Measurements from ENCODE around the gene HMSD.
"Not testable (repeated sequence)": the region's sequence is repeated elsewhere in the genome, so short reads cannot be mapped to it uniquely, and the experiment has no call there.

The HMSD gene, protein sequence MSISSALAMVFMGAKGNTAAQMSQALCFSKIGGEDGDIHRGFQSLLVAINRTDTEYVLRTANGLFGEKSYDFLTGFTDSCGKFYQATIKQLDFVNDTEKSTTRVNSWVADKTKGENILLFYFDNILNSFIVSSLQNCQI

DNA sequence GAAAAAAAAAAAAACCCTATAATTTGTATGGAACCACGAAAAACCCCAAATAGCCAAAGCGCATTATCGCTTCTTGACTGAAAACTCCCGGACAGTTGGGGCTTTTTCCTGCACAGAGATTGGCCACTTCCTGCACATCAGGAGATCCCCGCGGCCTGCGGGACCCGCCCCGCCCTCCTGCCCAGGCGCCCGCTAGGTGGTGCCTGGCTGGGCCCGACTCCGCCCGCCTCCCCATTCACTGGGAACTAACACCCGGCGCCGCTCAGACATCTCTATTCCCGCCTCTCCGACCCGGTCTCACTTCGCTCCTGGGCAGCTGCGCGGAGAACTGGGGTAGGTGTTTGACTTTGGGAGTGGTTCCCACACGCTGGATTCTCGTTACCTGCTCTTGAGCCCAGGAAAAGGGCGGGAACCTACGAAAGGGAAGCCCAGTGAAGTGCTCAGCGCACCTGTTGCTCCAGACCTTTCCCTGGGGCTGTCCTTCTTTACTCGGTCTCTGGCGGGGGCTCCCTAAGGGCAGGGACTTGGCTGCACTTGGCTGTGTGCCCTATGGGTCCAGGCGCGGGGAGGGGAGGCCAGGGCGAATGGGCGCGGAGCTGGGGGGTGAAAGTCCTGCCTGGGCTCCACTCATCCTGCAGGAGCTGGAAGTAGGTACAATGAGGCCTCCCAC lies at the start of gene HMSD:
Gene HMSD, plus strand, starts transcription at position 234 of the 670 bp plus-strand sequence. CDS start 4,155 bp downstream, outside the sequence.
- peak; percentile 90 for DNase-seq

- DNase-seq, result no peak
Observed at GRCh38 chr18:63903851-63904570, 45.1 kb upstream of the HMSD start.

GRCh38 chr18:63904694-63905093 lies 44.4 kb upstream of the HMSD start:
- DNase-seq, result no peak

DNA sequence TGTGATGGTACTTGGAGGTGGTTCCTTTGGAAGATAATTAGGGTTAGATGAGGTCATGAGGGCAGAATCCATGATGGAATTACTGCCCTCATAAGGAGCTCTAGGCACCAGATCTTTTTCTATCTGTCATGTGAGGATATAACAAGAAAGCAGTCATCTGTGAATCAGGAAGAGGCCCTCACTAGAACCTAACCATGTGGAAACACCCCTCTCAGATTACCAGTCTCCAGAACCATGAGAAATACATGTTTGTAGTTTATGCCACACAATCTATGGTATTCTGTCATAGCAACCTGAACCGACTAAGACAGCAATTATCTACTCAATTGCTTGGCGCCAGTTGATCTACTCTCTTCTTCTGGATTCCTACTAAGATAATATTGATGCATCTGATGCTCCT lies 43.7 kb upstream of the HMSD start:
- no peak for DNase-seq

- DNase-seq, result no peak
Observed at GRCh38 chr18:63906056-63906455, 43.0 kb upstream of the HMSD start.

DNA sequence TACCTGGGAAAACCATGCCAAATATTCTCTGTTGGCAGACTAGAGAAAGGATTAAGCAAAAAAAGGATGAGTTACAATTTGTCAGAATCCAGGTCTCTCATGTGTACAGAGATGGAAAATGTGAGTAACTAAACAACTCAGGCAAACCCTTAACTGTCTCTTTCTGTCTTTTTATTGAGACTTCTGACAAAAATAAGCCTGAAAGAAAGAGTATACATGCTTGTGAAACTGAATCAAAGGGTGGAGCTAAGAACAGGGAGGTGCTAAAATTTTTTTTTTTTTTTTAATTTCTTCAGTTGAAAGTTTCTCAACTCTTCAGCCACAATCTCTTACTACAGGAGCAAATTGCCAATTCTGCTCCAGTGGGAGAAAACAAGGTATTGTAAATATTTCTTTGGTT lies 41.4 kb upstream of the HMSD start, which contains the start of gene SERPINB10:
Gene SERPINB10, plus strand, starts transcription at position 295 of the 400 bp plus-strand sequence. CDS start 7,553 bp downstream, outside the sequence.
- DNase-seq, result no peak

DNA sequence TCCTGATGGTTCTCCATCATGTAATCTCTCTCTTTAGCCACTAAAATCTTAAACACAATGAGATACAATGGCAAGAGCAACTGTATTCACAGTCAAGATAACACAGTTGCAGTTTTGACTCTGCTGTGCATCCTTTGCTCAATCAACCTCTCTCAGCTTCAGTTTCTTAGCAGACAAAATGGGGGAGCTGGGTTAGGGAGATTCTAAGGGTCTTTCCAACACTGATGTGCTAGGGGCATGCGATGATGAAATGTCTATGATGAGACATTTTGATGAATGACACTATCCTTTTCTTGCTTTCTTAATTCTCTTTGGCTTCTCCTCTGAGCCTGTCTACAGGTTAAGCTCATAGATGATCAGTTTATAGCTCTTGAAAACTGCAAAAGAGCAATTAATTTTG lies 40.2 kb upstream of the HMSD start:
- no peak for DNase-seq

- no peak for DNase-seq
Observed at GRCh38 chr18:63909870-63910269, 39.2 kb upstream of the HMSD start.

GRCh38 chr18:63917817-63918216 lies 31.3 kb upstream of the HMSD start:
- DNase-seq, result no peak

DNA sequence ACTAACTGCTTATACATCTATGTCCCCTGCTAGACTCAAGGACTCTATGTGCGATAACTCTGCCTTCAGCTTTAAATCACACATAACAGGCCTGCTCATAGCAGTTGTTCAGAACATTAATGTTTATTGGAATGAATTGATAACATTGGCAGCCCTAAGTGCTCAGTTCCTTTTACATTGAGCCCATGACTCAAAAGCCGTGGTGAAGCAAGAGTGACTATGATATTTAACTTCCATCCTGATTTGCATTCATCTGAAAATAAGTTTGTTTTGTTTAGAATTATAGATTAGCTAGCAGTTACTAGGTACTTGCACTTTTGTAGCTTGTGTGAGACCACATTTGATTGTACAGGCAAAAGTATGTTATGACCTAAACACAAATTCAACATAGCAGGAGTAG lies 27.1 kb upstream of the HMSD start:
- no peak for DNase-seq

- DNase-seq, result no peak
Observed at GRCh38 chr18:63924551-63924950, 24.6 kb upstream of the HMSD start.

- DNase-seq, result no peak
Observed at GRCh38 chr18:63928331-63928730, 20.8 kb upstream of the HMSD start.

- DNase-seq, result not testable (repeated sequence)
Observed at GRCh38 chr18:63929369-63929768, 19.7 kb upstream of the HMSD start.

- no peak for DNase-seq
Observed at GRCh38 chr18:63930773-63931354, 18.2 kb upstream of the HMSD start.

DNA sequence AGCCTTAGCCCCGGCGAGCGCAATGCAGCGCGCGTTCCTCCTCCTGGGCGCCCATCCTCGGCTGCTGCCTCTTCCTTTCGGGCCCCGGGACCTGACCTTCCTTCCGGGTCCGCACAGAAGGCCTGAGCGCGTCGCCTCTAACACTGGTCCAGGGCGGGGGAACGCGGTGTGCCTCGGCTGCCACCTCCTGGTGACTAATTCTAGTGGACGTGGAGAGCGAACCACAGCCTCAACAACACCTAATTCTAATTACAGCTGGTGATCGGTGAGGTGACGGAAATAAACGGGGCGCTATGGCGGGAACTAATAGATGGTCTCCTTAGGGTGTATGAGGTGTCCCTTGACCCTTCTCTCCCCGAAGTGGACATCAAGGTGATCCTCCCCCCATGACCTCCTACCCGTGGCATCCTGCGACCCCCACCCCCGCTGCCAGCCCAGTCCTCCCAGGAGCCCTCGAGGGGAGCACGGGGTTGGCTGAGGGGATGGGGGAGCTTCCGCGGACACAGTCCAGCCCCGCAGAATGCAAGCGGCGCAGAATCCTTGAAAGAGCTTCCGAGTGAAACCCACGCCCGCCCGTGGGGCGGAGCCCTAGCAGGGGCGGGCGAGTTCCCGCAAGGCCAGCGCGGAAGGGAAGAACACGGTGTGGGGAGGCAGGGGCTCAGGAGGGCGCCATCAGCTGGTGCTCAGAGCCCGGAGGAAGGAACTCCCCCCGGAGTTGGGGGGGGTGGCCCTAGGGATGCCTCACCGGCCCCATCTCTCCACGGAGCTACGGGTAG lies 12.8 kb upstream of the HMSD start:
- DNase-seq, result peak; percentile 63

DNA sequence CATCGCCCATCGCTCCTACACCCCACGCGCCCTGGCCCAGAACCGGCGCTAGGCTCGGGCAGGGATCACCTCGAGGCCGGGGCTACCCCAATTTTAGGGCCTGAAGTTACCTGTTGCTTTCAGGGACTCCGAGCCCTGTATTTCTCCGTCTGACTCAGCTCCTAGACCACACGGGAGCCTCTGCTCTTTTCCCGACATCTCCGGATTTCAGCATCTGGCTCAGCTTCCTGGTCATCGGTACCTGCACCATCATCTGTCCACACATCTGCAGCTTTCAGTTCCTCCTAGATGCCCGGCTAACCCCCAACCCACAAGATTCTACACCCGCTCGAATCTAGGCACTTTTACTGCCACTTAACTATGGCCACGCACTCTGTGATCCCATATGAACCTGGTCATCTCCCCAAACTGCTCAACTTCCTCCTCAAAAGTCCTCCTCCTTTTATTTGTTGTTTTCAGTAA lies 12.1 kb upstream of the HMSD start:
- DNase-seq, result no peak

DNA sequence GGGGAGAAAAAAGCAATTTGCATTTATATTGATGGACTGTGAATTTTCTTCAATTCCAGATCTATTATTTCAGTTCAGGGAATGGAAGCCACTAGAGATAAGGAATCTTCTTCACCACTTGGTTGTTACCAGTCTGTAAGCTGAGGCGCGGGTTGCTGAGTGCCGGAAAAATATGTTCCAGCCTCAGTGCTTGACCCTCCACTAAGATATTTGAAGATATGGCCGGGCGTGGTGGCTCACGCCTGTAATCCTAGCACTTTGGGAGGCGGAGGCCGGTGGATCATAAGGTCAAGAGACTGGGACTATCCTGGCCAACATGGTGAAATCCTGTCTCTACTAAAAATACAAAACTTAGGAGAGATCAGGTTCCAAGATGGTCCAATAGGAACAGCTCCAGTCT lies 9.1 kb upstream of the HMSD start:
- DNase-seq, result no peak

- DNase-seq, result not testable (repeated sequence)
Observed at GRCh38 chr18:63940543-63941050, 8.5 kb upstream of the HMSD start.

GRCh38 chr18:63947051-63947790 lies 1.9 kb upstream of the HMSD start:
- DNase-seq, result no peak

DNA sequence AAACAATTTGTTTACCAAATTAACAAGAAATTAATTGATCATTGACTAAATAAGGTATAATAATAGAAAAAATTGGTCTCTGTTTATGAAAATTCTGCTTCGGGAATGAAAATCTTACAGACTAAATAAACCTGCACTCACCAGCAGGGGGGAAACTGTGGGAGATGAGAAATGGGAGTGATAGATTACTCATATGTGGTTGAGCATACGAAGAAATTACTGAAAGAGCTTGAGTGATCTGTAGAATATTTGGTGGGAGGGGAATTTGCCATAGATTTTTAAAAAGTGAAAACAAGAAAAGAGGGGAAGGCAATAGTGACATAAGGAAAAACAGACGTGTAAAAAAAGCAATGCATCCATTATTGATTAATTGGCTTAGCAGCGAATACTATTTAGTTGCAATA lies 2.2 kb downstream of the HMSD start:
- no peak for DNase-seq

DNA sequence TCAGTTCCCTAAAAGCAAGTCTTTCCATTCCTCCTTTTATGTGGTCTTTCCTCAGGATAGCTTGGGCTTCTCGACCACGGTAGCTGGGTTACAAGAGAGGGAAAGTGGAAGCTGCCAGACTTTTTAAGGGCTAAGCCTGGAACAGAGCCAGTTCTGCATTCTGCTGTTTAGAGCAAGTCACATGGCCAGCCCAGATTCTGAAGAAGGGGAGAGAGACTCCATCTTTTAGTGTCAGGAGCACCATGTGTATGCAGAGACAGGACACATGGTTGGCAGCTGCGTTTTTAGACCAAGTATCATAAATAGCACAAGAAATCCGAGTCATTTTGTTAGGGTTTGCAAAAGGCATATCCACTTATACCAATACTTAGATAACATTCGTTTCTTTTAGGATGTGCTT lies 4.7 kb downstream of the HMSD start:
- no peak for DNase-seq

DNA sequence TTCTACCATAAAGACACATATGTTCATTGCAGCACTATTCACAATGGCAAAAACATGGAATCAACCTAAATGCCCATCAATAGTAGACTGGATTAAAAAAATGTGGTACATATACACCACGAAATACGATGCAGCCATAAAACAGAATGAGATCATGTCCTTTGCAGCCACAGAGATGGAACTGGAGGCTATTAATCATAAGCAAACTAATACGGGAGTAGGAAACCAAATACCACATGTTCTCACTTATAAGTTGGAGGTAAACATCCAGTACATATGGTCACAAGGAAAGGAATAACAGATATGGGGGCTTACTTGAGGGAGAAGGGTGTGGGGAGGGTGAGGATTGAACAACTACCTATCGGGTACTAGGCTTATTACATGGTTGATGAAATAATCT lies 7.7 kb downstream of the HMSD start:
- DNase-seq, result no peak
